AG04450 (cell line): Measurements from ENCODE around the gene JUP. TPM values are rescaled to one million over a fixed set of nuclear protein-coding genes. Genes with fewer than 3 reads are reported as not detected.

Experiments used
- CTCF ChIA-PET: fragments of 300-600, 350-600 bp; formaldehyde crosslinking; extraction: SDS; loops from one replicate; lab custom pipeline; 2022; ENCODE audit warnings: antibody characterized with exemption, inconsistent platforms; lab: Charles Lee
- POLR2A ChIA-PET: fragments of 350-600 bp; formaldehyde crosslinking; extraction: SDS; loops from one replicate; lab custom pipeline; 2021; ENCODE audit warnings: antibody characterized with exemption, inconsistent platforms; lab: Yijun Ruan, JAX
- DNase-seq: peaks from one replicate; pipeline ENCODE4 v3.0.0-alpha.2; 2011; ENCODE audit warnings: low read depth, low spot score
- H3K27ac ChIP-seq: one replicate; pipeline ENCODE4 v1.5.1; 2012; ENCODE audit warnings: low read depth, low read length, control low read depth
- H3K27me3 ChIP-seq: one replicate; pipeline ENCODE4 v1.6.0; 2012; ENCODE audit warnings: low read length; ENCODE audit not compliant: control insufficient read depth, insufficient read depth
- H3K4me3 ChIP-seq: 2 replicates; pipeline ENCODE4 v1.5.1; 2011; ENCODE audit warnings: mild to moderate bottlenecking, low read depth, low read length, control low read depth
- H3K9me3 ChIP-seq: 2 replicates; pipeline ENCODE4 v1.5.1; 2012; ENCODE audit warnings: low read length; ENCODE audit not compliant: control insufficient read depth, insufficient read depth
- CTCF ChIP-seq: IDR thresholded peaks from 2 replicates; pipeline ENCODE4 v1.5.1; 2011; ENCODE audit warnings: low read depth, low read length, control low read depth, inconsistent platforms
- polyA plus RNA-seq: library from polyadenylated mRNA; depleted of rRNA; stranded (reverse); fragments of >200 nt; gene quantifications from 2 replicates; pipeline ENCODE4 v1.2.3, GENCODE V29; 2011

Gene JUP
- polyA plus RNA-seq, 1 experiment = 13.5 TPM

GRCh38 chr17:41763327-41763726 lies 23.2 kb downstream of the JUP start:
- H3K27me3 ChIP-seq = no peaks in the 10 kb centered on the region
- no peaks in the 10 kb centered on the region; the same call in 1 of the 2 replicates for H3K9me3 ChIP-seq
- POLR2A ChIA-PET = no interaction called here
- no peak for TF ChIP-seq CTCF
- CTCF ChIA-PET = interaction anchor here (1.2 kb wide), 1 partner anchor 26 kb away, joined by 3 read pairs; no protein-coding TSS in a partner anchor
- H3K4me3 ChIP-seq = no peak overlapping the region
- H3K27ac ChIP-seq = no peak overlapping the region
- no peak for DNase-seq

- TF ChIP-seq CTCF = no peak
- Histone ChIP-seq H3K27me3 (no peaks in the 10 kb centered on the region), H3K27ac (no peak overlapping the region), H3K9me3 (no peaks in the 10 kb centered on the region; the same call in 1 of the 2 replicates), H3K4me3 (no peak overlapping the region)
- ChIA-PET POLR2A (no interaction called here), CTCF (interaction anchor here (1.2 kb wide), 1 partner anchor 25 kb away, joined by 3 read pairs; no protein-coding TSS in a partner anchor)
- no peak for DNase-seq
Measured at GRCh38 chr17:41762841-41763240, 23.7 kb downstream of the JUP start.

GRCh38 chr17:41762391-41762790 lies 24.1 kb downstream of the JUP start:
- Histone ChIP-seq H3K9me3 (no peaks in the 10 kb centered on the region; the same call in 1 of the 2 replicates), H3K27ac (no peak overlapping the region), H3K4me3 (no peak overlapping the region), H3K27me3 (no peaks in the 10 kb centered on the region)
- ChIA-PET CTCF (interaction anchor here (1.2 kb wide), 1 partner anchor 25 kb away, joined by 3 read pairs; no protein-coding TSS in a partner anchor), POLR2A (no interaction called here)
- no peak for TF ChIP-seq CTCF
- no peak for DNase-seq

GRCh38 chr17:41760878-41761277 lies 25.6 kb downstream of the JUP start:
- CTCF ChIA-PET = no interaction called here
- H3K27me3 ChIP-seq = no peaks in the 10 kb centered on the region
- no peak for TF ChIP-seq CTCF
- no peak overlapping the region for H3K27ac ChIP-seq
- POLR2A ChIA-PET = no interaction called here
- H3K9me3 ChIP-seq = no peaks in the 10 kb centered on the region; the same call in 1 of the 2 replicates
- no peak for DNase-seq
- H3K4me3 ChIP-seq = no peak overlapping the region

- Histone ChIP-seq H3K27me3 (no peaks in the 10 kb centered on the region), H3K27ac (no peak overlapping the region), H3K9me3 (no peaks in the 10 kb centered on the region; the same call in 1 of the 2 replicates), H3K4me3 (no peak overlapping the region)
- TF ChIP-seq CTCF = no peak
- DNase-seq = no peak
- ChIA-PET POLR2A (no interaction called here), CTCF (interaction anchor here (0.6 kb wide), 1 partner anchor 795 kb away, joined by 3 read pairs; no protein-coding TSS in a partner anchor)
Measured at GRCh38 chr17:41758601-41759000, 27.9 kb downstream of the JUP start.
